NCI-H128 (cell line): ENCODE data around the gene TSPAN11.

Experiments
- DNase-seq: peaks from one replicate; lab custom pipeline; 2025; ENCODE audit not compliant: unreplicated experiment; lab: John Stamatoyannopoulos, UW

Gene TSPAN11

GRCh38 chr12:31037931-31038330 lies 111.4 kb downstream of the TSPAN11 start:
- DNase-seq, result no peak

GRCh38 chr12:31041033-31041564 lies 114.6 kb downstream of the TSPAN11 start:
- no peak for DNase-seq
